Frontal cortex (tissue), 4 donors: ENCODE data around the gene F2RL1. TPM values are rescaled to one million over a fixed set of nuclear protein-coding genes. Genes with fewer than 3 reads are reported as not detected.
A peak's percentile ranks its signal among the peaks of the same experiment; 100 is the strongest.
"Not testable (repeated sequence)": the region's sequence is repeated elsewhere in the genome, so short reads cannot be mapped to it uniquely, and the experiment has no call there.

Experiments used
- DNase-seq, 2 donors: peaks; one replicate each; pipeline ENCODE4 v3.0.0; 2012; ENCODE audit warnings: low spot score in 2 of 2
- FAIRE-seq: peaks from 2 replicates; lab custom pipeline; 2012; peaks lifted over from hg19 to GRCh38; lab: Jason Lieb, UNC
- total RNA-seq: library from RNA; depleted of rRNA; stranded (reverse); fragments of >200 nt; gene quantifications from one replicate; pipeline ENCODE4 v1.2.3, GENCODE V29; 2014
- donor health status: control.
- donor health status: control.
- donor health status: control.

Gene F2RL1
- total RNA-seq, 1 donor from 2014 or later, result 1.2 TPM

GRCh38 chr5:76841361-76841760 is 22.5 kb downstream of the F2RL1 start:
- DNase-seq, result no peak
- FAIRE-seq, result no peak

- no peak for FAIRE-seq
- DNase-seq, result no peak
Observed at GRCh38 chr5:76845890-76846289, 27.1 kb downstream of the F2RL1 start.

DNA sequence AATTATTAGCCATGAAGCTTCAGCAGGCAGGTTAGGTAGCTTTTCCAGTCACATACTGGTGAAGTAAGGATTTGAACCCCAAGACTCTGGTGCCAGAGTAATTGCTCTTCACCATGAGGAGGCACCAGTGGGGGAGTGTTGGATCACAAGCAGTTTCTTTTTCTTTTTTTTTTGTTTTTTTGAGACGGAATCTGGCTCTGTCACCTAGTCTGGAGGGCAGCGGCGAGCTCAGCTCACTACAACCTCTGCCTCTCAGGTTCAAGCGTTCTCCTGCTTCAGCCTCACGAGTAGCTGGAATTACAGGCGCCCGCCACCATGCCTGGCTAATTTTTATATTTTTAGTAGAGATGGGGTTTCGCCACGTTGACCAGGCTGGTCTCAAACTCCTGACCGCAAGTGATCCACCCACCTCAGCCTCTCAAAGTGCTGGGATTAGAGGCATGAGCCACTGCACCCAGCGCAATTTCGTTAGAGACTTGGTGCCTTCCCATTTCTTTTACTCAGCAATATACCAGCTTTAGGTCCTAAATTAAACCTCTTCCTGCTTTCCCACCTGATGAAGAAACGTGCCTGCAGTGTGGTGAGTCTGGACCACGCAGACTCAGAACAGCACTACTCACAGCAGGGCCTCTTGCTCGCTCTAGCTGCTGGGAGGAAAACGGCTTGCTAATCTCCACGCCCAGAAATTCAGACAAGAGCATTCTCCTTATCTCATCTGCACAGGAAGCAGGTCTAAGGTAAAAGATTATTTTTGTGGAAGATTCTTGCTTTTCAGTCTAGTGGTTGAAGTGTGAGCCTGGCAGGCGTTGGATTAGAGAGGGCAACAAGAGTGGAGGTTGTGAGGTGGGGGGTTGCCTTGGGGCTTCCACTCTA is 30.8 kb downstream of the F2RL1 start, which contains the start of gene S100Z:
Gene S100Z, plus strand, starts transcription at position 596 of the 873 bp plus-strand sequence. CDS start 25,346 bp downstream, outside the sequence.
- FAIRE-seq (no peak), DNase-seq (no peak)

DNA sequence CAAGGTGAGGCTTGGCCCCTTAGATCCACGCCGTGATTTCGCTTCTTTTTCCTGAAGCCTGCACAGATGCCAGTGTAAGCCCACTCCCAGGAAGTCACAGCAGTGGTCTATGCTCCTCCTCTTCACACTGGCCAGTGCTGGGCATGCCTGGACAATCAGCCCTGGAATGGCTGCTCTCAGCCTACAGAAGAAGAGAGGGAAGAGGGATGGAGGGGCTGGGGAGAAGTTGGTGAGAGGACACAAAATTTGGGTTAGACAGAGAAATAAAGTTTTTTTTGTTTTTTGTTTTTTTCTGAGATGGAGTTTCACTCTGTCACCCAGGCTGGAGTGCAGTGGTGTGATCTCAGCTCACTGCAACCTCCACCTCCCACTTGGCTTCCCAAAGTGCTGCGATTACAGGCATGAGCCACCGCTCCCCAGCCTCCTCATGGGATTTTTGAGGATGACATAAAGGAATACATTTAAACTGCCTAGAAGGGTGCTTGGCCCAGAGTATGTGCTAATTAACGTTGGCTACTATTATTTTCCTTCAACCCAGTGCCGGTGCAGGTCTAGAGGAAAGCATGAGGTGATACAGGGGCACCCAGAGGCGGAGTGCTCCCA is 31.8 kb downstream of the F2RL1 start:
- FAIRE-seq, result no peak

DNA sequence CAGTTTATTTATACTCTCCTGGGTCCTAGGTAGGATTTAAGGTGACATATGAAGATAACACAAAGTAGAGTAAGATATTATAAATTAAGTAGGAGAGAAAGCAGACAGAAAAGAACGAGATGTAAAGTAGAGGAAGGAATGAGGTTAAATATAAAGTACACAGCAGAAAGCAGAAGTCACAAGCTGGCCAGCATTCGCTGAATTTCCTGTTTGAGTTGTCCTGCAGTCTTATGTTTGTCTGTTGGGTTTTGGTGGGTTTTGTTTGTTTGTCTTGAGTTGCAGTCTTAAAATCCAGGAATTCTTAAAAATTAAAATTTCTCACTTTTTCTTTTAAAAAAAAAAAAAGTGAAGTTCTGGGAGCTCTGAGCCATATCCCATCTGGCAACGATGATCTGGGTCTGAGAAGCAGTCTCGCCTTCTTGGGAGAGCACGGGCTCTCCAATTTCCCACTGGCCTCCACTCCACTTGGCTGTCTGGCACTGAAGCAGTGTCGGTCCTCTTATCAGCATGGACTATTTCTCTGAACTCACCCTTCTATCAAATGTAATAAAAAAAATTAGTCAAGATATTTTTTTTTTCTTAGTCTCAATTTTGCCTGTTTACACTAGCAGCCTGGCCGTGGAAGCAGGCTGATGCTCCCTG is 33.0 kb downstream of the F2RL1 start:
- DNase-seq, result no peak
- no peak for FAIRE-seq

More for the DNA sequence above, 31.8 kb downstream of the F2RL1 start:
- DNase-seq, result no peak

DNA sequence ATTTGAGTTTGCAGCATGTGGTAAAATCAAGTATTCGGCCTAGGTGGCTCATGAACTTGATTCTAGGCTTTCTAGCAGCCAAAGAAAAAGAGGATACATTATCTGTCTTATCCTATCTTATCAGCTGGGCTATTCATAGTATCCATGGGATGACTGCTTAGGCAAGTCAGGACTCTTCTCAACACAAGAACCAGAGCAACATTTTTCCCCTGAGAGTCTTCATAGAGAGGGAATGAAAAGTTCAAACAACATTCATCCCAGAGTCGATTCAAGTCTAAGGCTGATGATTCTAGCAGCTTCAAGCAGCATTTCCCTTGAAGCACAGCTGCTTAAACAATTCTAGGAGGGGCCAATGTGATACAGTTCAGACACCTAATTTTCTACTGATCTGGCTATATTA is 33.9 kb downstream of the F2RL1 start:
- FAIRE-seq, result no peak

DNA sequence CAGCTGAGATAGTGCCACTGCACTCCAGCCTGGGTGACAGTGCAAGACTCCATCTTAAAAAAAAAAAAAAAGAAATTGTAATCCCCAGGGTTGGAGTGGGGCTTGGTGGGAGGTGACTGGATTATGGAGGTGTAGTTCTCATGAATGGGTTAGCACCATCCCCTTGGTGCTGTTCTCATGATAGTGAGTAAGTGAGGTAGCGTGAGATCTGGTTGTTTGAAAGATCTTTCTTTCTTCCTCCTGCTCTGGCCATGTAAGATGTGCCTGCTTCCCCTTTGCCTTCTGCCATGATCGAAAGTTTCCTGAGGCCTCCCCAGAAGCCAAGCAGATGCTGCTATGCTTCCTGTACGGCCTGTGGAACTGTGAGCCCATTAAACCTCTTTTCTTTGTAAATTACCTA is 34.9 kb downstream of the F2RL1 start:
- not testable (repeated sequence) for DNase-seq, FAIRE-seq

More for the DNA sequence above, 33.9 kb downstream of the F2RL1 start:
- no peak for DNase-seq

DNA sequence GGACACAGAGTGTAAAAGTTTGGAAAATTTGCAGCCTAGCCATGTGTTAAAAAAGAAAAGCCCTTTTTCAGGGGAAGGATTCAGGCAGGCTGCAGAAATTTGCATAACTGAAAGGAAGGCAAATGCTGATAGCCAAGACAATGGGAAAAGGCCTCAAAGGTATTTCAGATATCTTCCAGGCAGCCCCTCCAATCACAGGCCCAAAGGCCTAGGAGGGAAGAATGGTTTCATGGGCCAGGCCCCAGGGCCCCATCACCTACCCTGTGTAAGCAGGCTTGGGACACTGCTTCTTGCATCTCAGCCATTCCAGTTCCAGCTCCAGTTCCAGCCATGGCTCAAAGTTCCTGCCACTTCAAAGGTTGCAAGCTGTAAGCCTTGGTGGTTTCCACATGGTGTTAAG is 35.8 kb downstream of the F2RL1 start:
- DNase-seq (no peak), FAIRE-seq (no peak)

GRCh38 chr5:76855501-76855900 is 36.7 kb downstream of the F2RL1 start:
- FAIRE-seq, DNase-seq: not testable (repeated sequence)

- no peak for FAIRE-seq
- no peak for DNase-seq
Observed at GRCh38 chr5:76855961-76856360, 37.1 kb downstream of the F2RL1 start.

- FAIRE-seq, DNase-seq: not testable (repeated sequence)
Observed at GRCh38 chr5:76856800-76857199, 38.0 kb downstream of the F2RL1 start.

GRCh38 chr5:76859591-76860247 is 40.9 kb downstream of the F2RL1 start:
- no peak for DNase-seq
- FAIRE-seq, result no peak

DNA sequence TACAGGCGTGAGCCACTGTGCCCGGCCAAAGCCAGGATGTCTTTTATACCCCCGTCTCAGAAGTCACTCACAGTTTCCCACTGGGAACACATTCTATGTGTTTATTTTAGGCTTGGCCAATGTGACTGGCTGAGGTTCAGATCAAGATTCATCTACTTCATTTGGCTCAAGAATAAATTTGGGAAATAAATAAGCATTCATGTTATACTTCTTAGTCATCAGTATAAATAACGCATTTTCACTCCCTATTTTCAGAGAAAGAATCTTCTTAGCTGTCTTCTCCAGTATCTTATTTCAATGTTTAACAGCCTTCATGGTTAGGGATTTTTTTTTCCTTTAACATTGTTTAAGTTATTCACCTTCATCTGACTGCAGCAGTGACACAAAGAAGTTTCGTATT is 42.8 kb downstream of the F2RL1 start:
- FAIRE-seq, result no peak

DNA sequence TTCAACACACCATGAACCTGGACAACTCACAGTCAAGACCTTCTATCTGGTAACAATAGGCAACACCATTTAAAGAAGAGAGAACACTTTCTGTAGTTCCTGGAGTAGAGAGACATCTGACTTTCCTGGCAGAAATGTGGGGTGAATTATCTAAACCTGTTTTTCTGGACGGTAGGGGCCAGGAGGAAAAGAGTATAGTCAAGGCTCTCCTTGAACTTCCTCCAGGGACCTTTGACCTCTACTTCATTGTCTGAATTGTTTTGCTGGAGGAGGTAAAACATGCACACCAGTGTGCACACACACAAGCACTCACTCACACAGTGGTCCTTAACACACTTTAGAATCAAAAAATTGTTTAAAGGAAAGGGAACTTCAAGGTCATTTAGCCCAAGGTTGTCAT is 44.2 kb downstream of the F2RL1 start:
- FAIRE-seq (no peak), DNase-seq (no peak)

More for the DNA sequence above, 42.8 kb downstream of the F2RL1 start:
- no peak for DNase-seq

DNA sequence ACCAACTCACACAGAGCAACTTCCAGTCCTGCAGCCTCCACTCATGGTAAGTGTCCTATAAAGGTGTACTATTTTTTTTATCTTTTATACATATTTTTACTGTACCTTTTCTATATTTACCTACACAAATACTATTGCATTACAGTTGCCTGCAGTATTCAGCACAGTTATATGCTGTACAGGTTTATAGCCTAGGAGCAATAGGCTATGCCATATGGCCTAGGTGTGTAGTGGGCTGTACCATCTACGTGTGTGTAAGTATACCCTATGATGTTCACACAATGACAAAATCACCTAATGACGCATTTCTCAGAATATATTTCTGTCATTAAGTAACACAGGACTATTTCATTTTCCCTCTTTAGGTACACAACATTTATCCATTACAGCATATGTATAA is 47.7 kb downstream of the F2RL1 start:
- FAIRE-seq (no peak), DNase-seq (no peak)

GRCh38 chr5:76867038-76867437 is 48.2 kb downstream of the F2RL1 start:
- FAIRE-seq, result no peak
- DNase-seq, result no peak

DNA sequence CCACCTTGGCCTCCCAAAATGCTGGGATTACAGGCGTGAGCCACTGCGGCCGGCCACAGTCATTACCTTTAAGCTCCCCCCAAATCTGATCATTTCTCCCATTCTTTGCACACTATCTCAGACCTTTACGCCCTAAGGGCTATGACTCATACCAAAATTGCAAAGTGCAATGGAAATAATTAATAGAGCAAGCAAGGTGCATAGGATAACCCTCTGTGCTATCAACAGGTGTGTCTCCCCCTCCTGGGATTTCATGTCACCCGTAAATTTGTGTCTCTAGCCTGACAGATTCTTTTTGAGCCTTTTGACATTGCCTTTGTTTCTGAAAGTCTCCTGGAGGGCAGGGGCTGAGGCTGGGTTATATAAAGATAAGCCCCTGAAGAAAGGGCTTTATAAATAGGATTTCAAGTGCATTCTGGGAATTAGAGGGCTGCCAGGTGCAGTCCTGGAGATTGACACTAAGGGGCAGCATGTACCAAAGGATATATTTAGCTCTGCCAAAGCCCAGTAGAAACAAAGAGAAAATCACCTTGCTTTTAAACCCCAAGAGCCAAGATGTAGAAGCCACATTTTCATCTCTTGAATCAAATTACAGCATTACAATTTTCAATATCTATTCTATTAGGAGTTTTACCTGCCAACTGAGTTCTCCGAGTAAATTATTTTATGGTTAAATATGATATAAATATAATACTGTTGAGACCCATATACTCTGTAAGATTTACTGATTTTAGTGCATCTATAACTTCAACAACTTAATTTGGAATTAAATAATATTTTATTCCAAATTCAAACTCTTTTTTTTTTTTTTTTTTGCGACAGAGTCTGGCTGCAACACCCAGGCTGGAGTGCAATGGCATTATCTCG is 49.2 kb downstream of the F2RL1 start:
- peak; percentile 47 to 54 for DNase-seq
- no peak for FAIRE-seq

DNA sequence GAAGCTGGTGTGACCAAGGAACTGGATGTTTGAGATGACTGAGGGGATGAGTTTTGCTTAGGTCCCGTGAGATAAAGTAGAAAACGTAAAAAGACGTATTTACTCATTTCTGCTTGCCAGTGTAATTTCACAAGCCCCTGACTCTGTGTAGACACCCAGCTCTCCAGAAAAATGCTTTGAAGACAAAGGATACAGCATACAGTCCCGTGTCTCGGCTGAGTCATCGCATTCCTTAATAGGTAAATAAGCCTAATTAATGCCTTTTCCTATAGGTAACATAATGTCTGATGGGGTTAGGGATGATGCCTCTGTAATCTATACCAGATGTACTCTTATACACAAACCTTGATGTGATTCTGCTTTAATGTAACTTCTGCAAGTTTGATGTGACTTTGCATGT is 51.2 kb downstream of the F2RL1 start:
- FAIRE-seq, result no peak

GRCh38 chr5:76874088-76874581 is 55.3 kb downstream of the F2RL1 start:
- no peak for DNase-seq

More for the DNA sequence above, 51.2 kb downstream of the F2RL1 start:
- no peak for DNase-seq

More at GRCh38 chr5:76874088-76874581, 55.3 kb downstream of the F2RL1 start:
- no peak for FAIRE-seq
